HCT116 (cell line): ENCODE data around the gene KIAA1614. TPM values are rescaled to one million over a fixed set of nuclear protein-coding genes. Genes with fewer than 3 reads are reported as not detected.

Experiments
- ATAC-seq: fragments of 200-7000 bp; cut with Tn5 transposase; 2 replicates; pipeline ENCODE4 v1.9.1; 2020; ENCODE audit warnings: mild to moderate bottlenecking, moderate library complexity
- BruUV-seq: library from RNA; stranded (reverse); fragments of 400-500 nt; replicated peaks from 2 replicates; lab custom pipeline; 2021; lab: Mats Ljungman, UMichigan
- CTCF ChIA-PET: fragments of 300-600 bp; sonication (Branson Sonifier 250); formaldehyde crosslinking; loops from one replicate; lab custom pipeline; 2021; ENCODE audit warnings: antibody characterized with exemption; lab: Charles Lee
- POLR2A ChIA-PET: fragments of 300-600, 350-600 bp; sonication (Branson Sonifier 250); formaldehyde crosslinking; loops from one replicate; lab custom pipeline; 2021; ENCODE audit warnings: antibody characterized with exemption; lab: Charles Lee
- RAD21 ChIA-PET, 2 experiments: fragments of 300-600 bp; sonication (Branson Sonifier 250); formaldehyde crosslinking; loops; one replicate each; lab custom pipeline; 2023; ENCODE audit warnings: low total read pairs in 2 of 2; ENCODE audit not compliant: uncharacterized antibody in 2 of 2, unreplicated experiment in 2 of 2, low non-redundant PET in 1 of 2; lab: Charles Lee
- DNase-seq: peaks from one replicate; pipeline ENCODE4 v3.0.0-alpha.2; 2010; ENCODE audit warnings: low read depth, low spot score
- H2AFZ ChIP-seq: fragments of 200-600 bp; shearing (Covaris generic), sonication (generic); 2 replicates; pipeline ENCODE4 v1.6.1; 2017; ENCODE audit warnings: low read depth, mixed run types, mixed read lengths, antibody characterized with exemption, low read length; ENCODE audit not compliant: poor library complexity, severe bottlenecking
- H3K27ac ChIP-seq: 2 replicates; pipeline ENCODE4 v1.5.1; 2012; ENCODE audit warnings: low read depth, low read length
- H3K27me3 ChIP-seq: fragments of 200-600 bp; sonication (generic); 2 replicates; pipeline ENCODE4 v1.6.1; 2016; ENCODE audit warnings: mixed run types, low read length, mixed read lengths; ENCODE audit not compliant: insufficient read depth
- H3K36me3 ChIP-seq, 2 experiments: fragments of 200-500 bp in 1 of 2; fragments of 200-600 bp in 1 of 2; sonication (Bioruptor generic) in 1 of 2; sonication (generic) in 1 of 2; 2 replicates each; pipeline versions ENCODE4 v1.5.1 to v1.6.1; 2014 to 2016; ENCODE audit warnings: low read length in 2 of 2, inconsistent platforms in 1 of 2, mixed read lengths in 1 of 2, mixed run types in 1 of 2; ENCODE audit not compliant: insufficient read depth in 2 of 2, control insufficient read depth in 1 of 2
- H3K4me1 ChIP-seq, 2 experiments: fragments of 200-600 bp in 1 of 2; sonication (generic) in 1 of 2; 2 replicates each; pipeline versions ENCODE4 v1.5.1 to v1.6.1; 2012 to 2017; ENCODE audit warnings: low read length in 2 of 2, inconsistent platforms in 1 of 2, mild to moderate bottlenecking in 1 of 2, mixed read lengths in 1 of 2, mixed run types in 1 of 2, moderate library complexity in 1 of 2; ENCODE audit not compliant: insufficient read depth in 2 of 2, control insufficient read depth in 1 of 2
- H3K4me2 ChIP-seq: fragments of 200-600 bp; sonication (generic); 2 replicates; pipeline ENCODE4 v1.6.1; 2017; ENCODE audit warnings: mixed run types, low read length, mixed read lengths
- H3K4me3 ChIP-seq, 2 experiments: fragments of 200-600 bp in 1 of 2; sonication (generic) in 1 of 2; replicated peaks in 1 of 2; 2 replicates each; pipeline ENCODE4 v1.5.1; 2011 to 2016; ENCODE audit warnings: low read length in 2 of 2, control low read depth in 1 of 2, low read depth in 1 of 2, mild to moderate bottlenecking in 1 of 2, mixed read lengths in 1 of 2, mixed run types in 1 of 2
- H3K79me2 ChIP-seq: fragments of 200-600 bp; sonication (generic); 2 replicates; pipeline ENCODE4 v1.6.1; 2017; ENCODE audit warnings: mild to moderate bottlenecking, mixed run types, low read length, moderate library complexity, mixed read lengths; ENCODE audit not compliant: insufficient read depth
- H3K9ac ChIP-seq: fragments of 200-600 bp; sonication (generic); 2 replicates; pipeline ENCODE4 v1.6.1; 2016; ENCODE audit warnings: low read length, mixed read lengths
- H3K9me2 ChIP-seq: fragments of 200-600 bp; sonication (generic), shearing (Covaris generic); 2 replicates; pipeline ENCODE4 v1.6.1; 2017; ENCODE audit warnings: mixed run types, mild to moderate bottlenecking, moderate library complexity; ENCODE audit not compliant: insufficient read depth
- H3K9me3 ChIP-seq, 2 experiments: fragments of 200-500 bp in 1 of 2; fragments of 200-600 bp in 1 of 2; sonication (Bioruptor generic) in 1 of 2; sonication (generic) in 1 of 2; 2 replicates each; pipeline ENCODE4 v1.6.1; 2014 to 2017; ENCODE audit warnings: low read length in 2 of 2, mixed read lengths in 2 of 2, inconsistent platforms in 1 of 2, low read depth in 1 of 2, mild to moderate bottlenecking in 1 of 2, mixed run types in 1 of 2, moderate library complexity in 1 of 2; ENCODE audit not compliant: control insufficient read depth in 1 of 2, insufficient read depth in 1 of 2
- H4K20me1 ChIP-seq: fragments of 200-600 bp; sonication (generic), shearing (Covaris generic); 2 replicates; pipeline ENCODE4 v1.6.1; 2017; ENCODE audit warnings: mixed run types, mild to moderate bottlenecking, moderate library complexity; ENCODE audit not compliant: insufficient read depth
- ATF3 ChIP-seq: IDR thresholded peaks from 2 replicates; pipeline ENCODE4 v1.6.1; 2012
- EZH2 ChIP-seq: fragments of 200-600 bp; sonication (generic); IDR thresholded peaks from 2 replicates; pipeline ENCODE4 v1.6.1; 2017; ENCODE audit warnings: antibody characterized with exemption, mixed run types
- EZH2phosphoT487 ChIP-seq: fragments of 200-600 bp; IDR thresholded peaks from 2 replicates; pipeline ENCODE4 v1.6.1; 2018; ENCODE audit warnings: antibody characterized with exemption, borderline replicate concordance
- JUND ChIP-seq: IDR thresholded peaks from 2 replicates; pipeline ENCODE4 v1.6.1; 2012
- MAX ChIP-seq: IDR thresholded peaks from 2 replicates; pipeline ENCODE4 v1.6.1; 2012
- SP1 ChIP-seq: IDR thresholded peaks from 2 replicates; pipeline ENCODE4 v1.6.1; 2012; ENCODE audit warnings: low read depth
- SRF ChIP-seq: IDR thresholded peaks from 2 replicates; pipeline ENCODE4 v1.6.1; 2012; ENCODE audit warnings: low read depth
- ZNF274 ChIP-seq: fragments of 200-500 bp; sonication (Bioruptor generic); IDR thresholded peaks from 2 replicates; pipeline ENCODE4 v1.6.1; 2014; ENCODE audit warnings: mild to moderate bottlenecking, low read depth, low read length, inconsistent platforms
- intact Hi-C: fragments of 100-400 bp; cut with micrococcal nuclease; formaldehyde crosslinking; loops from 2 replicates; pipeline ENCODE4 v1.10.0; 2022
- total RNA-seq: library from RNA; stranded (reverse); gene quantifications from one replicate; pipeline ENCODE4 v1.2.1, GENCODE V29; 2021; ENCODE audit not compliant: unreplicated experiment
- TF ChIP-seq, protein P1 (sequence below): IDR thresholded peaks from 2 replicates; pipeline ENCODE4 v1.6.1; 2012; ENCODE audit warnings: low read depth

Gene KIAA1614
- total RNA-seq, 1 experiment from 2014 or later = 0.25 TPM

DNA sequence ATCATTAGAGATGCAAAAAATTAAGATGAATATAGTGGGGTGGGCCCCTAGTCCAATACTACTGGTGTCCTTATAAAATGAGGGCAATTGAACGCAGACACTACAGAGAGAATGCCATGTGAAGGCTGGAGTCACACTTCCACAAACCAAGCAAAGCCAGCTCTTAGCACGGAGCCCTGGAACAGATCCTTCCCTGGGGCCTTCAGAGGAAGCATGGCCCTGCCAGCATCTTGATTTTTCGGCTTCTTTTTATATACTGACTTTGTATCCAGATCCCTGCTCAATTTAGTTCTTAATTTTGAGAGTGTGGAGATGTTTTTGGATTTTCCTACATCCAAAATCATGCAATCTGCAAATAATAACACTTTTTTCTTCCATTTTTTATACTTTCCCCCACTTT is 10.2 kb upstream of the KIAA1614 start:
- intact Hi-C loops = no loop called here
- POLR2A ChIA-PET = no interaction called here

GRCh38 chr1:180905927-180906326 is 6.8 kb upstream of the KIAA1614 start:
- POLR2A ChIA-PET = no interaction called here
- no peaks in the 10 kb centered on the region for H3K9me2 ChIP-seq
- no peak for ATAC-seq
- H4K20me1 ChIP-seq = no peaks in the 10 kb centered on the region
- no peak for TF ChIP-seq SP1
- TF ChIP-seq JUND = no peak
- TF ChIP-seq, protein P1, sequence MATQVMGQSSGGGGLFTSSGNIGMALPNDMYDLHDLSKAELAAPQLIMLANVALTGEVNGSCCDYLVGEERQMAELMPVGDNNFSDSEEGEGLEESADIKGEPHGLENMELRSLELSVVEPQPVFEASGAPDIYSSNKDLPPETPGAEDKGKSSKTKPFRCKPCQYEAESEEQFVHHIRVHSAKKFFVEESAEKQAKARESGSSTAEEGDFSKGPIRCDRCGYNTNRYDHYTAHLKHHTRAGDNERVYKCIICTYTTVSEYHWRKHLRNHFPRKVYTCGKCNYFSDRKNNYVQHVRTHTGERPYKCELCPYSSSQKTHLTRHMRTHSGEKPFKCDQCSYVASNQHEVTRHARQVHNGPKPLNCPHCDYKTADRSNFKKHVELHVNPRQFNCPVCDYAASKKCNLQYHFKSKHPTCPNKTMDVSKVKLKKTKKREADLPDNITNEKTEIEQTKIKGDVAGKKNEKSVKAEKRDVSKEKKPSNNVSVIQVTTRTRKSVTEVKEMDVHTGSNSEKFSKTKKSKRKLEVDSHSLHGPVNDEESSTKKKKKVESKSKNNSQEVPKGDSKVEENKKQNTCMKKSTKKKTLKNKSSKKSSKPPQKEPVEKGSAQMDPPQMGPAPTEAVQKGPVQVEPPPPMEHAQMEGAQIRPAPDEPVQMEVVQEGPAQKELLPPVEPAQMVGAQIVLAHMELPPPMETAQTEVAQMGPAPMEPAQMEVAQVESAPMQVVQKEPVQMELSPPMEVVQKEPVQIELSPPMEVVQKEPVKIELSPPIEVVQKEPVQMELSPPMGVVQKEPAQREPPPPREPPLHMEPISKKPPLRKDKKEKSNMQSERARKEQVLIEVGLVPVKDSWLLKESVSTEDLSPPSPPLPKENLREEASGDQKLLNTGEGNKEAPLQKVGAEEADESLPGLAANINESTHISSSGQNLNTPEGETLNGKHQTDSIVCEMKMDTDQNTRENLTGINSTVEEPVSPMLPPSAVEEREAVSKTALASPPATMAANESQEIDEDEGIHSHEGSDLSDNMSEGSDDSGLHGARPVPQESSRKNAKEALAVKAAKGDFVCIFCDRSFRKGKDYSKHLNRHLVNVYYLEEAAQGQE = no peak
- no peak for TF ChIP-seq EZH2
- no peak for TF ChIP-seq SRF
- TF ChIP-seq, all 23 proteins: peak for 0
- no peaks in the 10 kb centered on the region for H3K79me2 ChIP-seq
- no peak overlapping the region for H3K27ac ChIP-seq
- RAD21 ChIA-PET = no interaction called here
- H2AFZ ChIP-seq = no peak overlapping the region
- H3K9me3 ChIP-seq = no peaks in the 10 kb centered on the region
- CTCF ChIA-PET = no interaction called here
- no peak overlapping the region for H3K4me2 ChIP-seq
- intact Hi-C loops = no loop called here
- DNase-seq = no peak
- H3K4me3 ChIP-seq = no peak overlapping the region
- H3K27me3 ChIP-seq = no peaks in the 10 kb centered on the region
- H3K36me3 ChIP-seq = no peaks in the 10 kb centered on the region
- H3K9ac ChIP-seq = no peak overlapping the region
- no TSS peak for BruUV-seq
- H3K4me1 ChIP-seq = no peaks in the 10 kb centered on the region

More for the DNA sequence above, 10.2 kb upstream of the KIAA1614 start:
- Histone ChIP-seq H3K79me2 (no peaks in the 10 kb centered on the region), H3K9me2 (no peaks in the 10 kb centered on the region), H4K20me1 (no peaks in the 10 kb centered on the region), H3K9me3 (no peaks in the 10 kb centered on the region), H3K27ac (no peak overlapping the region), H3K36me3 (no peaks in the 10 kb centered on the region), H3K27me3 (no peaks in the 10 kb centered on the region), H3K4me3 (no peak overlapping the region), H3K4me1 (no peaks in the 10 kb centered on the region), H3K9ac (no peak overlapping the region), H2AFZ (no peak overlapping the region), H3K4me2 (no peak overlapping the region)
- no TSS peak for BruUV-seq
- CTCF ChIA-PET = interaction anchor here (1.1 kb wide), 1 partner anchor 21 kb away, joined by 4 read pairs; no protein-coding TSS in a partner anchor
- TF ChIP-seq SP1 (no peak), ATF3 (no peak), MAX (no peak), EZH2phosphoT487 (no peak), ZNF274 (no peak)
- DNase-seq (no peak), ATAC-seq (no peak)
- RAD21 ChIA-PET = no interaction called here
